SHP77 (cell line): ENCODE data around the gene CEBPG.

Experiments
- DNase-seq, 2 experiments: peaks; one replicate each; lab custom pipeline; 2025; lab: John Stamatoyannopoulos, UW

The CEBPG gene

DNA sequence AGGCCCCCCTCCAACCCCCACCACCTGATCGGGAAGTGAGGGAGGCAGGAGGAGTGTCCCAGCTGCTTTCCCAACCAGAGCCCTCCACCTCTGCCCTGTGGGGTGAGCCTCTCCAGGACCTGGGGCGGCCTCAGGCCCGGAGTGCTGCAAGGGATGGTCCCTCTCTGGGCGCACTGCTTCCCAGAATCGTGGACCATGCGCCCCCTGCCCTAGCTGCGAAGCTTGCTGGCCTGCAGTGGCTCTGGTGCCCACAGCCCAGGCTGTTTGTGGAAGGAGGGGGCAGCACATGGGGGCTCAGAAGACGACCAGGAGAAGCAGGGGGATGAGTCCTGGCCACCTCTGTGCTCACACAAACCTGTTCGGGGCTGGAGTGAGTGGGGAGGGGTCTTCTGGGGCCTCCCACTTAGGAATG is 33.6 kb downstream of the CEBPG start:
- no peak for DNase-seq

GRCh38 chr19:33407716-33408115 is 34.2 kb downstream of the CEBPG start:
- no peak for DNase-seq

DNA sequence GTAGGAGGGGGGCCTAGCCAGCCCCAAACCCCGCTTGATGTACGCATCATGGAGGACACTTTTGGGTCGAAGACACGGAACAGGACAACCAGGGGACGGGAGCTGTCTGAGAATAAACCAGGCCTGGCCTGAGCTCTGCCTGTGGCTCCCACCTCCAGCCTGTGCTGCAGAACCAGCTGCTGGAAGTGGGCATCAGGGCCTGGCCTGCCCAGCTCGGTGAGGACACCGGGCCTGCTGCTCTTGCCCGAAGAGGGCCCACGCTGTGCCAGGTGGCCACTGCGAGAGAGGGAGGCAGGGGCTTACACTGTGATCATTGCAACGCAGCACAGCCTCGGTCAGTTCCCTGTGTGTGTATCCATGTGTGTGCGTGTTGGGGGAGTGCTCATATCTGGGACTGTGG is 34.6 kb downstream of the CEBPG start:
- DNase-seq = no peak

- DNase-seq = no peak
Measured at GRCh38 chr19:33408538-33409434, 35.3 kb downstream of the CEBPG start.

DNA sequence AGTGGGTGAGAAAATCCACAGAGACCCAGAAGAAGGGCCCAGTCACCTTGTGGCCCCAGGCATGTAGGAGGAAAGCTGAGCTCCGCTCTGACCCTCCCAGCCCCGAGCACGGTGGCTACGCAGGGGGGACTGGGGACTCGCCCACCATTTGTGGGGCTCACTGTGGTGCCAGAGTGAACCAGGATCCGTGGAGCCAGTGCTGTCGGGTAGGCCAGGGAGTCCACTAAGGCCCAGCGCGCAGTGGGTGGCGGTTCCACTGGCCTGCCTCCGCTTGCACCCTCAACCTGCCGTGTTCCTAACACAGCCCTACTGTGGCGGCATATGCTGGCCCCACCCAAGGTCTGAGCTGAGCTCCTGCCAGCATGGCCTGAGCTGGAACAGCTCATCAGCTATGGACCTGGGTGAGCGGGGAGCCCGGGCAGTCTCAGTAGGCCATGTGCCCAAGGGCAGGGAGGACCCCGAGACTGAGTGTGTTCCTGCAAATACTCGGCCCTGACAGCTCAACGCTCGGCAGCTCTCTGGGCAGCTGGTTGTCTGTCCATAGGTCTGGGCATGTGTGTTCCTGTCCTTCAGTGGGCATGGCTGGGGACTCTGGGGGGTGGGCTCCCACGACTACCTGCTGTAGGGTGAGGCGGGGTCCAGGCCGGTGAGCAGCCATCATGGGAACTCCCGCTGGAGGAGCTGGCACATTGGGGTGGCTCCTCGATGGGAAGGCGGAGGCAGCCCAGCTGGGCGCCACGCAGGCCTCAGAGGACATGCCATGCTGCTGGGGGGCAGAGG is 36.6 kb downstream of the CEBPG start:
- DNase-seq = no peak

DNA sequence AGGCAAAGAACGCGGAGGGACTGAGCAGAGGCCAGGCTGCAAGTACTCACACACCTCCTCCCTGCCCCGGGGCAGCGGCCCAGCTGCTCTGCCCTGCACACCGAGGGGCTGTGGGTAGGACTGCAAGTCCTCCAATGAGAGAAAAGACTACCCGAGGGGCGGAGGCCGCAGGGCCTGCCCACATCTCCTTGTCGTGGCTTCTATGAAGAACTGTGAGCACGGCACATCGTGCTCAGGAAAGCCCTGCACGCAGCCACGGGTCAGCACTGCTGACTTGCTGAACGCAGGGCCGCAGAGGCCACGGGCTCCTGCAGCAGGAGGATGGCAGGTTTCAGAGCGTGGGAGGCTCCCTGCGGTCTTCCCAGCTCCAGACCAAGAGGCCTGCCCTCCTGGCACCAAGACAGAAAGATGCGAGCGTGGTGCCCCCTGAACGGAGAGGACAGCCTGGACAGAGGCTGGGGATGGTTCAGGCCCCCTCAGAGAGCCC is 37.4 kb downstream of the CEBPG start:
- DNase-seq = no peak

GRCh38 chr19:33411621-33412180 is 38.2 kb downstream of the CEBPG start:
- DNase-seq = no peak

DNA sequence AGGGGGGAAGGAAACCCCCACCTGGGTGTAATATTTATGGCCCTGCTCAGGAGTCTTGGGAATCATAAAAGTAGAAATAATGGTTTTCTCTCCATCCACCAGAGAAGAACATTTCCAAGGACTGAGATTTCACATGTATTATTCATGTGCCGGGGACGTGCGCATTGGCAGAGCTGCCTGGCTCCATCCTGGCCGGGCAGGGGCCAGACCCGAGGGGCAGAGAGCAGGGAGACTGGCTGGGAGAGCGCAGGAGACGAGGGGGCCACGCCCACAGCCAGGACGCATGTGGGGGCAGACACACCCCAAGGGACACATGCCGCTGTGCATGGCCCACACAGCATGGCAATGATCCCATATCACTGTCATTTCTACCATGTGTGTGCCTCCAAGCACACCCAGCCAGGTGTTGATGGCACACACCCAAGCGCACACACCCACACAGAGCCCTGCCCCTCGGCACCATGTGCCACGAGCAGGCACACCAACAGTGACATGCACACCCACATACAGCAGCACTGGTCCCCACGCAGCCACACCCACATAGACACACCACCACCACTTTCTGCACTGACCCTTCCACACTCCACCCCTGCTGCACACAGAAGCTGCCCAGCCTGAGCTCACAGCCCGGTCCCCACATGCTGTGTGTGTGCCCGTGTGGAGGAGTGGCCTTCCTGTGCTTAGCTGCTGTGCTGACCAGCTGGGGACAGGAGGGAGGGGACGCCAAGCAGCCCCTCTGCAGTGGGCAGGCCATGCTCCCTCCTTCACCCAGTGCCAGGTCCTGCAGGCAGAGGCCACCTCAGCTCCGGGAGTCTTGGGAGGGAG is 39.3 kb downstream of the CEBPG start:
- no peak for DNase-seq

- DNase-seq = no peak
Measured at GRCh38 chr19:33413426-33413725, 39.9 kb downstream of the CEBPG start.

GRCh38 chr19:33413868-33414666 is 40.6 kb downstream of the CEBPG start:
- DNase-seq = no peak

GRCh38 chr19:33414667-33415605 is 41.4 kb downstream of the CEBPG start:
- no peak for DNase-seq

- peak; percentile 65 to 75 for DNase-seq
Measured at GRCh38 chr19:33416307-33417215, 43.1 kb downstream of the CEBPG start.

DNA sequence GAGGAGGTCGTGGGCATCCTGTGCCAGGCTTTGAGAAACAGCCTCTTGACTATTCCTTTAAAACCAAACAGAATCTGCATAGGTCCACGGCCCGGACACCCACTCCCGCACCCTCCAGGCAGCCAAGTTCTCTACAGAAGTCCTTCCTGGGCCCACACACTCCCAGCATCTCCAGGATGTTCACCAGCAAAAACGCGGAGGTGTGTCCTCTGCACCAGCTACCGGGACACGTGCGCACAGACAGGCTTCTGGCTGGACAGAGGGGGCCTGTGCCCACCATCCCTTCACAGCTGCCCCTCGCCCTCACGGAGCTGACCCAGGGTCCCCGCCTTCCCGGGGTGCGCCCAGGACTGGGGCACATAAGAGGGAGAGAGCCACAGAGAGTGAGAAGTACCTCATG is 44.2 kb downstream of the CEBPG start:
- DNase-seq = no peak

DNA sequence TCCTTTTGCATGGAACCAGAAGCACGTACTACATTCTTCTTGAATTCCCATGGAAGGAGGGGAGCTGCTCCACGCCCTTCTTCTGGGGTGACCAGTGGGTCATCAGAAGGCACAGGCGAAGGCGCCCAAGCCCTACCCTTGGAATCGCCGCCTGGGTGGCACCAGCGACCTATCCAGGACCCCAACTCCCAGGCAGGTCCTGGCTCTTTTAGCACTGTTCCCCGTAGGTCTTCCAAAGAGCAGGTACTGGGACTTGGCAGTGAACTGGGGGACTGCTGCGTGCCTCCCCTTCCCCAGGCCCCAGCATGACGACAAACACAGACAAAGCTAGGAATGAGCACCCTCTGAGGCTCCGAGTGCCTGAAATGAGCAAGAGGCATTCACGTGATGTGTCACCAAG is 45.0 kb downstream of the CEBPG start:
- DNase-seq = no peak

- no peak for DNase-seq
Measured at GRCh38 chr19:33418871-33419787, 45.6 kb downstream of the CEBPG start.

DNA sequence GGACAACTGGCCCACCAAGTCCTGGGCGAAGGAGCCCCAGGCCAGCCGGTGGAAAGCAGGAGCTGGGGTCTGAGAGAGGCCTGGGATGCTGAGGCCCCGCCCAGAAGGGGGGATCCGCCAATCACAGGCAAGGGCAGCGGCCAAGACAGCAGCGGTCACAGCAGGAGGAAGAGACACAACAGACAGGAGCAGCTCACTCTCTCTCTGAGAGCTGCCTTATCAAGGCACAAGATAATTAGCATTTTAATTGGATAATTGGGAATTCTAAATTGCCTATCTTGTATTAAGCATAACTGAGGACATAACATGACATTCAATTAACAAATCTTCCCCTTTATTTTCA is 46.2 kb downstream of the CEBPG start:
- no peak for DNase-seq

- DNase-seq = no peak
Measured at GRCh38 chr19:33420821-33421220, 47.3 kb downstream of the CEBPG start.

DNA sequence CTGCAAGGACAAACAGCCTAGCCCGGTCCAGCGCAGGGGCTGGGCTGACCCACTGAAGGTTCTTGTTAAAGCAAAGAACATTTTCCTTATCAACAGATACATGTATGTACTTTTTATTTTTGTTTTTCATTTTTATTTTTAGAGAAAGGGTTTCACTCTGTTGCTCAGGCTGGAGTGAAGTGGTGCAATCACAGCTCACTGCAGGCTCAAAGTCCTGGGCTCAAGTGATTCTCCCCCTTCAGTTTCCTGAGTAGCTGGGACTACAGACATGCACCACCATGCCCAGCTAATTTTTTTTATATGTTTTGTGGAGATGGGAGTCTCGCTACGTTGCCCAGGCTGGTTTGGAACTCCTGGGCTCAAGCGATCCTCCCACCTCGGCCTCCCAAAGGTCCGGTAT is 47.9 kb downstream of the CEBPG start:
- DNase-seq = no peak
